A549 (cell line): ENCODE measurements around the gene RGL1. TPM values are rescaled to one million over a fixed set of nuclear protein-coding genes. Genes with fewer than 3 reads are reported as not detected.

ENCODE experiments used
- ATAC-seq, 2 experiments: fragments of 200-7000 bp in 1 of 2; fragments of >200 bp in 1 of 2; cut with Nextera tagmentation in 1 of 2; cut with Tn5 transposase in 1 of 2; 3 replicates each; pipeline versions ENCODE4 v1.8.0 to v1.9.1; 2018 to 2020; ENCODE audit warnings: mild to moderate bottlenecking in 1 of 2, moderate library complexity in 1 of 2
- CTCF ChIA-PET: fragments of 300-600 bp; sonication (Branson Sonifier 250); formaldehyde crosslinking; extraction: SDS; loops from one replicate; lab custom pipeline; 2021; ENCODE audit warnings: antibody characterized with exemption, inconsistent platforms; lab: Yijun Ruan, JAX
- POLR2A ChIA-PET: fragments of 350-600 bp; formaldehyde crosslinking; extraction: SDS; loops from one replicate; lab custom pipeline; 2021; ENCODE audit warnings: antibody characterized with exemption, inconsistent platforms; lab: Yijun Ruan, JAX
- DNase-seq, 2 experiments: peaks; one replicate each; pipeline versions ENCODE4 v3.0.0 to v3.0.0-alpha.2; 2011 to 2016; ENCODE audit warnings: low read depth in 1 of 2, low spot score in 1 of 2
- FAIRE-seq: peaks from 2 replicates; lab custom pipeline; 2011; peaks lifted over from hg19 to GRCh38; lab: Jason Lieb, UNC
- H3K27ac ChIP-seq, 2 experiments: fragments of >200 bp; sonication (Bioruptor Twin); formaldehyde crosslinking; 3 replicates each; pipeline ENCODE4 v1.5.1; 2016 to 2017
- H3K4me1 ChIP-seq: fragments of >200 bp; sonication (Bioruptor Twin); formaldehyde crosslinking; 3 replicates; pipeline ENCODE4 v1.6.1; 2016
- H3K4me2 ChIP-seq: fragments of >200 bp; sonication (Bioruptor Twin); formaldehyde crosslinking; 3 replicates; pipeline ENCODE4 v1.6.1; 2016
- H3K4me3 ChIP-seq: fragments of >200 bp; sonication (Bioruptor Twin); formaldehyde crosslinking; 3 replicates; pipeline ENCODE4 v1.5.1; 2016
- H3K9me3 ChIP-seq: fragments of >200 bp; sonication (Bioruptor Twin); formaldehyde crosslinking; 3 replicates; pipeline ENCODE4 v1.6.1; 2016
- CBX2 ChIP-seq: fragments of 200-600 bp; sonication (generic); IDR thresholded peaks from 2 replicates; pipeline ENCODE4 v1.6.1; 2016; ENCODE audit warnings: low read depth, mild to moderate bottlenecking, borderline replicate concordance
- CEBPB ChIP-seq, 2 experiments: fragments of >200 bp in 1 of 2; sonication (Bioruptor Twin) in 1 of 2; formaldehyde crosslinking in 1 of 2; IDR thresholded peaks; 2 replicates each; pipeline ENCODE4 v1.6.1; 2012 to 2016
- CHD2 ChIP-seq: fragments of 150-350 bp; IDR thresholded peaks from 2 replicates; pipeline ENCODE4 v1.6.1; 2014; ENCODE audit warnings: low read length; ENCODE audit not compliant: partially characterized antibody
- CHD4 ChIP-seq: fragments of 200-600 bp; sonication (generic); IDR thresholded peaks from 2 replicates; pipeline ENCODE4 v1.6.1; 2016; ENCODE audit warnings: antibody characterized with exemption, mild to moderate bottlenecking, borderline replicate concordance
- EHF ChIP-seq: fragments of 250-450 bp; sonication (Bioruptor Pico); IDR thresholded peaks from 2 replicates; pipeline ENCODE4 v1.5.0; 2020; ENCODE audit warnings: mild to moderate bottlenecking
- EHMT2 ChIP-seq: fragments of 200-600 bp; sonication (generic); IDR thresholded peaks from 2 replicates; pipeline ENCODE4 v1.6.1; 2016; ENCODE audit warnings: antibody characterized with exemption, low read depth, mild to moderate bottlenecking, moderate library complexity
- FOSL2 ChIP-seq, 2 experiments: fragments of 450-650 bp in 1 of 2; fragments of >200 bp in 1 of 2; sonication (Bioruptor Twin) in 1 of 2; formaldehyde crosslinking; IDR thresholded peaks; 2 replicates each; pipeline versions ENCODE4 v1.5.0 to v1.6.1; 2016 to 2020; ENCODE audit warnings: mild to moderate bottlenecking in 1 of 2, moderate library complexity in 1 of 2
- GATA3 ChIP-seq: IDR thresholded peaks from 2 replicates; pipeline ENCODE4 v1.6.1; 2012; ENCODE audit warnings: borderline replicate concordance
- HEYL ChIP-seq: fragments of 250-450 bp; sonication (Bioruptor Pico); IDR thresholded peaks from 2 replicates; pipeline ENCODE4 v1.8.0; 2021; ENCODE audit warnings: mild to moderate bottlenecking, moderate library complexity
- HOXB5 ChIP-seq: fragments of 250-450 bp; sonication (Bioruptor Pico); IDR thresholded peaks from 2 replicates; pipeline ENCODE4 v1.5.0; 2020; ENCODE audit warnings: mild to moderate bottlenecking, moderate library complexity
- JUNB ChIP-seq: fragments of >200 bp; sonication (Bioruptor Twin); formaldehyde crosslinking; IDR thresholded peaks from 2 replicates; pipeline ENCODE4 v1.6.1; 2016
- MAZ ChIP-seq: fragments of 150-350 bp; IDR thresholded peaks from 2 replicates; pipeline ENCODE4 v1.6.1; 2014; ENCODE audit warnings: antibody characterized with exemption, low read depth, low read length, borderline replicate concordance
- POLR2A ChIP-seq: IDR thresholded peaks from 2 replicates; pipeline ENCODE4 v1.6.1; 2012; ENCODE audit warnings: mild to moderate bottlenecking, low read length
- RCOR1 ChIP-seq: fragments of 150-350 bp; IDR thresholded peaks from 2 replicates; pipeline ENCODE4 v1.6.1; 2014; ENCODE audit warnings: antibody characterized with exemption, low read length, low read depth
- RFX5 ChIP-seq: fragments of 450-650 bp; IDR thresholded peaks from 2 replicates; pipeline ENCODE4 v1.7.1; 2014; ENCODE audit warnings: antibody characterized with exemption, mild to moderate bottlenecking, moderate library complexity
- SREBF2 ChIP-seq: fragments of 450-650 bp; IDR thresholded peaks from 2 replicates; pipeline ENCODE4 v1.6.1; 2014; ENCODE audit warnings: mild to moderate bottlenecking, moderate library complexity
- TFCP2L1 ChIP-seq: fragments of 250-450 bp; sonication (Bioruptor Pico); IDR thresholded peaks from 2 replicates; pipeline ENCODE4 v1.5.0; 2021; ENCODE audit warnings: mild to moderate bottlenecking
- TP53 ChIP-seq: fragments of 250-450 bp; sonication (Bioruptor Pico); IDR thresholded peaks from 2 replicates; pipeline ENCODE4 v1.5.0; 2021; ENCODE audit warnings: mild to moderate bottlenecking, moderate library complexity
- ZC3H11A ChIP-seq: fragments of 450-650 bp; IDR thresholded peaks from 2 replicates; pipeline ENCODE4 v1.6.1; 2014; ENCODE audit warnings: antibody characterized with exemption, mild to moderate bottlenecking
- ZSCAN20 ChIP-seq: fragments of 250-450 bp; sonication (Bioruptor Pico); IDR thresholded peaks from 2 replicates; pipeline ENCODE4 v1.8.0; 2022; ENCODE audit warnings: mild to moderate bottlenecking, moderate library complexity
- WGBS: methylation state at CpG from one replicate; pipeline ENCODE4 v1.1.6; 2017; ENCODE audit errors: missing lambda C conversion rate; 5-methylcytosine and 5-hydroxymethylcytosine counted together
- polyA plus RNA-seq, 4 experiments: library from polyadenylated mRNA; depleted of rRNA in 3 of 4; stranded (reverse); fragments of >200 nt; fragmentation: RNase III in 1 of 4; extraction: RNeasy Plus Mini Kit Qiagen cat#74134 plus additional on column Dnase treatment in 1 of 4; gene quantifications; 2 replicates in 3 of 4; 3 replicates in 1 of 4; pipeline ENCODE4 v1.2.3, GENCODE V29; 2011 to 2017
- TF ChIP-seq, protein P1 (sequence below): IDR thresholded peaks from 2 replicates; pipeline ENCODE4 v1.6.1; 2012; ENCODE audit warnings: low read depth, borderline replicate concordance
- TF ChIP-seq, protein P2 (sequence below): fragments of 250-450 bp; sonication (Bioruptor Pico); IDR thresholded peaks from 2 replicates; pipeline ENCODE4 v1.5.0; 2020; ENCODE audit warnings: low read depth, mild to moderate bottlenecking, moderate library complexity
- TF ChIP-seq, protein P3 (sequence below): fragments of 150-350 bp; IDR thresholded peaks from 2 replicates; pipeline ENCODE4 v1.6.1; 2014; ENCODE audit warnings: low read depth, mild to moderate bottlenecking, low read length
- TF ChIP-seq, protein P4 (sequence below): fragments of >200 bp; sonication (Bioruptor Twin); formaldehyde crosslinking; IDR thresholded peaks from 3 replicates; pipeline ENCODE4 v1.5.1; 2016

Gene RGL1
- polyA plus RNA-seq, 2 of the 4 experiments (the other 2 are of a cell fraction) = 1.0 to 3.8 TPM

DNA sequence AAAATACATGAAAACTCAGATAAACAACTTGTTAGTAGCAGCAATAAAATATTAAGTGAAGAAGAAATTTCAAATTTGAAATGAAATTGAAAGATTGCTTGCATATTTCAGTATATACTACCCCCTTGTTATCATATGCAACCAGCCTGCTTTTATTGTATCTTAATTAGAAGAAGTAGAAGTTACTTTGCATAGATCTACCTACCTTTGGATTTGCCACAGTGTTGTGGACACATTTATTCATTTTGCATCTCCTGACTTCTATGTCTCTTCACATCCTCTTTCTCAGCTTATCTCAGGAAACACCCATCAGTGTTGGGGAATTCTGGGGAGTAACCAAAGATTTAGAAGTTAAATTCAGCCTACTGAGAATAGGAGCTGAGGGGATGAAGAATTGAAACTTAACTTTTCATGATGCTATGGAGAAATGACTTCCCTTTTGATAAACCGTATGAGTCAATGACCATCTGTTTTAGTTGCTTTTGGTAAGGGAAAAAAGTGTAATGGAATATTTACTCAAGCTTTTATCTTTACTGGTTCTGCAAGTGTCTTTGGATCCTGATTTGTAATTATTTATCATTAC is 96.9 kb downstream of the RGL1 start:
- ATAC-seq (no peak), FAIRE-seq (no peak), DNase-seq (no peak)
- TF ChIP-seq RCOR1 = no peak
- TF ChIP-seq HEYL (CRISPR knock-in tag) = no peak
- TF ChIP-seq, protein P1, sequence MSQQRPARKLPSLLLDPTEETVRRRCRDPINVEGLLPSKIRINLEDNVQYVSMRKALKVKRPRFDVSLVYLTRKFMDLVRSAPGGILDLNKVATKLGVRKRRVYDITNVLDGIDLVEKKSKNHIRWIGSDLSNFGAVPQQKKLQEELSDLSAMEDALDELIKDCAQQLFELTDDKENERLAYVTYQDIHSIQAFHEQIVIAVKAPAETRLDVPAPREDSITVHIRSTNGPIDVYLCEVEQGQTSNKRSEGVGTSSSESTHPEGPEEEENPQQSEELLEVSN = no peak
- no peak for TF ChIP-seq MAZ
- no peak for TF ChIP-seq HOXB5
- TF ChIP-seq SREBF2 = no peak
- no peak for TF ChIP-seq ZC3H11A
- TF ChIP-seq EHF (CRISPR knock-in tag) = no peak
- no peak for TF ChIP-seq CEBPB (IDR thresholded peaks at IDR 0.05)
- no peak for TF ChIP-seq GATA3
- no peak for TF ChIP-seq ZSCAN20 (CRISPR knock-in tag)
- TF ChIP-seq, protein P2, sequence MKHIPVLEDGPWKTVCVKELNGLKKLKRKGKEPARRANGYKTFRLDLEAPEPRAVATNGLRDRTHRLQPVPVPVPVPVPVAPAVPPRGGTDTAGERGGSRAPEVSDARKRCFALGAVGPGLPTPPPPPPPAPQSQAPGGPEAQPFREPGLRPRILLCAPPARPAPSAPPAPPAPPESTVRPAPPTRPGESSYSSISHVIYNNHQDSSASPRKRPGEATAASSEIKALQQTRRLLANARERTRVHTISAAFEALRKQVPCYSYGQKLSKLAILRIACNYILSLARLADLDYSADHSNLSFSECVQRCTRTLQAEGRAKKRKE = no peak
- TF ChIP-seq TFCP2L1 (CRISPR knock-in tag) = no peak
- TF ChIP-seq, protein P3, sequence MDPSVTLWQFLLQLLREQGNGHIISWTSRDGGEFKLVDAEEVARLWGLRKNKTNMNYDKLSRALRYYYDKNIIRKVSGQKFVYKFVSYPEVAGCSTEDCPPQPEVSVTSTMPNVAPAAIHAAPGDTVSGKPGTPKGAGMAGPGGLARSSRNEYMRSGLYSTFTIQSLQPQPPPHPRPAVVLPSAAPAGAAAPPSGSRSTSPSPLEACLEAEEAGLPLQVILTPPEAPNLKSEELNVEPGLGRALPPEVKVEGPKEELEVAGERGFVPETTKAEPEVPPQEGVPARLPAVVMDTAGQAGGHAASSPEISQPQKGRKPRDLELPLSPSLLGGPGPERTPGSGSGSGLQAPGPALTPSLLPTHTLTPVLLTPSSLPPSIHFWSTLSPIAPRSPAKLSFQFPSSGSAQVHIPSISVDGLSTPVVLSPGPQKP = no peak
- TF ChIP-seq, protein P4, sequence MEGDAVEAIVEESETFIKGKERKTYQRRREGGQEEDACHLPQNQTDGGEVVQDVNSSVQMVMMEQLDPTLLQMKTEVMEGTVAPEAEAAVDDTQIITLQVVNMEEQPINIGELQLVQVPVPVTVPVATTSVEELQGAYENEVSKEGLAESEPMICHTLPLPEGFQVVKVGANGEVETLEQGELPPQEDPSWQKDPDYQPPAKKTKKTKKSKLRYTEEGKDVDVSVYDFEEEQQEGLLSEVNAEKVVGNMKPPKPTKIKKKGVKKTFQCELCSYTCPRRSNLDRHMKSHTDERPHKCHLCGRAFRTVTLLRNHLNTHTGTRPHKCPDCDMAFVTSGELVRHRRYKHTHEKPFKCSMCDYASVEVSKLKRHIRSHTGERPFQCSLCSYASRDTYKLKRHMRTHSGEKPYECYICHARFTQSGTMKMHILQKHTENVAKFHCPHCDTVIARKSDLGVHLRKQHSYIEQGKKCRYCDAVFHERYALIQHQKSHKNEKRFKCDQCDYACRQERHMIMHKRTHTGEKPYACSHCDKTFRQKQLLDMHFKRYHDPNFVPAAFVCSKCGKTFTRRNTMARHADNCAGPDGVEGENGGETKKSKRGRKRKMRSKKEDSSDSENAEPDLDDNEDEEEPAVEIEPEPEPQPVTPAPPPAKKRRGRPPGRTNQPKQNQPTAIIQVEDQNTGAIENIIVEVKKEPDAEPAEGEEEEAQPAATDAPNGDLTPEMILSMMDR = no peak
- Histone ChIP-seq H3K27ac (no peak overlapping the region), H3K4me3 (no peak overlapping the region), H3K4me1 (no peaks in the 10 kb centered on the region), H3K4me2 (no peak overlapping the region), H3K9me3 (no peaks in the 10 kb centered on the region)
- ChIA-PET POLR2A (no interaction called here), CTCF (interaction anchor here (0.6 to 6.7 kb wide), 3 partner anchors 14 to 998 kb away, joined by 3 to 60 read pairs (median 3); no protein-coding TSS in a partner anchor)
- WGBS = 88% methylated on average over 1 of the region's 1 CpG

DNA sequence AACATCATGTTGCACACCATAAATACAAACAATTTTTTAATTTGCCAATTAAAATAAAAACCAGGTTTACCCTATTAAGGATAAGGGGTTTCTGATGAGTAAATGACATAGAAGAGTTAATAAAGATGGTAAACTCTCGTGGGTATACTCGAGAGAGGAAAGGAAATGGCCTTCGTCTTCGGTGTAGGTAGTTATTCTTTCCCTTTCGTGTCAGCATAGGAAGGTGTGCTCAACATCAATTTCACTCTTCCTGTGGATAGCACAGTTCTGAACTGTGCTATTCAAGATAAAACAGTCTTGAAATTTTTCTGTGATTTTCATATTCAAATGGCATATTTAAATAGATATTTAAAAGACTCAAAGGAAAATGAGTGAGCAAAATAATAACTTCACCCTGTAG is 98.2 kb downstream of the RGL1 start:
- ATAC-seq (no peak), DNase-seq (no peak), FAIRE-seq (no peak)
- H3K9me3 ChIP-seq = no peaks in the 10 kb centered on the region
- WGBS = 74% methylated on average over 5 of the region's 5 CpGs
- POLR2A ChIA-PET = no interaction called here
- no peak overlapping the region for H3K4me2 ChIP-seq
- TF ChIP-seq FOSL2 (IDR thresholded peaks at IDR 0.05) (no peak), FOSL2 (CRISPR knock-in tag; IDR thresholded peaks at IDR 0.05) (no peak), GATA3 (no peak), TP53 (CRISPR knock-in tag) (no peak), CHD2 (no peak), CHD4 (no peak), JUNB (no peak), RFX5 (no peak), HOXB5 (no peak), POLR2A (no peak), CBX2 (no peak), EHMT2 (no peak)
- TF ChIP-seq, protein P2 = no peak
- TF ChIP-seq, protein P4 = no peak
- no peaks in the 10 kb centered on the region for H3K4me1 ChIP-seq
- H3K27ac ChIP-seq = no peak overlapping the region
- CTCF ChIA-PET = interaction anchor here (1.3 to 6.7 kb wide), 3 partner anchors 12 to 248 kb away, joined by 3 to 60 read pairs (median 7); no protein-coding TSS in a partner anchor
- no peak overlapping the region for H3K4me3 ChIP-seq
